Astrocyte (in vitro differentiated cells and primary cell): ENCODE data around the gene MED9. TPM values are rescaled to one million over a fixed set of nuclear protein-coding genes. Genes with fewer than 3 reads are reported as not detected.

Experiments used
- DNase-seq: peaks from one replicate; pipeline ENCODE4 v3.0.0-alpha.2; 2010; ENCODE audit warnings: low read depth
- FAIRE-seq: peaks from 2 replicates; lab custom pipeline; 2011; peaks lifted over from hg19 to GRCh38; lab: Jason Lieb, UNC
- H2AFZ ChIP-seq: 2 replicates; pipeline ENCODE4 v1.6.0; 2012; ENCODE audit warnings: low read depth, low read length, inconsistent platforms
- H3K27ac ChIP-seq: 2 replicates; pipeline ENCODE4 v1.5.1; 2011; ENCODE audit warnings: low read depth, low read length, inconsistent platforms
- H3K27me3 ChIP-seq: 2 replicates; pipeline ENCODE4 v1.6.0; 2011; ENCODE audit warnings: low read length, inconsistent platforms; ENCODE audit not compliant: insufficient read depth
- H3K36me3 ChIP-seq: 2 replicates; pipeline ENCODE4 v1.5.1; 2011; ENCODE audit warnings: low read length, inconsistent platforms; ENCODE audit not compliant: insufficient read depth
- H3K4me1 ChIP-seq: 2 replicates; pipeline ENCODE4 v1.5.1; 2011; ENCODE audit warnings: low read length, inconsistent platforms; ENCODE audit not compliant: insufficient read depth
- H3K4me2 ChIP-seq: 2 replicates; pipeline ENCODE4 v1.6.0; 2012; ENCODE audit warnings: low read length, inconsistent platforms
- H3K4me3 ChIP-seq: 2 replicates; pipeline ENCODE4 v1.5.1; 2011; ENCODE audit warnings: low read depth, mild to moderate bottlenecking, low read length, inconsistent platforms; ENCODE audit not compliant: insufficient read depth
- H3K79me2 ChIP-seq: 2 replicates; pipeline ENCODE4 v1.6.0; 2012; ENCODE audit warnings: mild to moderate bottlenecking, low read length, inconsistent platforms; ENCODE audit not compliant: insufficient read depth
- H3K9ac ChIP-seq: 2 replicates; pipeline ENCODE4 v1.6.0; 2012; ENCODE audit warnings: mild to moderate bottlenecking, low read length, inconsistent platforms
- H3K9me3 ChIP-seq: 2 replicates; pipeline ENCODE4 v1.5.1; 2012; ENCODE audit warnings: low read depth, mild to moderate bottlenecking, low read length, inconsistent platforms; ENCODE audit not compliant: insufficient read depth
- H4K20me1 ChIP-seq: 2 replicates; pipeline ENCODE4 v1.6.0; 2012; ENCODE audit warnings: low read length, inconsistent platforms; ENCODE audit not compliant: insufficient read depth
- H3K27ac Mint-ChIP-seq: one replicate; pipeline ENCODE4 v1.8.0; 2021; ENCODE audit warnings: mild to moderate bottlenecking, mixed read lengths; ENCODE audit not compliant: unreplicated experiment
- H3K27me3 Mint-ChIP-seq: one replicate; pipeline ENCODE4 v1.8.0; 2021; ENCODE audit warnings: low read depth, mixed read lengths; ENCODE audit not compliant: unreplicated experiment
- H3K36me3 Mint-ChIP-seq: one replicate; pipeline ENCODE4 v1.8.0; 2021; ENCODE audit warnings: low read depth, mixed read lengths; ENCODE audit not compliant: unreplicated experiment
- H3K4me1 Mint-ChIP-seq: one replicate; pipeline ENCODE4 v1.8.0; 2021; ENCODE audit warnings: low read depth, mixed read lengths; ENCODE audit not compliant: unreplicated experiment
- H3K4me3 Mint-ChIP-seq: one replicate; pipeline ENCODE4 v1.8.0; 2021; ENCODE audit warnings: mild to moderate bottlenecking, moderate library complexity, mixed read lengths; ENCODE audit not compliant: unreplicated experiment
- H3K9me3 Mint-ChIP-seq: one replicate; pipeline ENCODE4 v1.8.0; 2021; ENCODE audit warnings: mild to moderate bottlenecking, mixed read lengths; ENCODE audit not compliant: unreplicated experiment
- CTCF ChIP-seq: IDR thresholded peaks from 2 replicates; pipeline ENCODE4 v1.5.1; 2011; ENCODE audit warnings: low read depth, mild to moderate bottlenecking, inconsistent platforms, low read length, moderate library complexity; ENCODE audit not compliant: insufficient read depth
- EZH2 ChIP-seq: IDR thresholded peaks from 2 replicates; pipeline ENCODE4 v1.6.1; 2012; ENCODE audit warnings: mild to moderate bottlenecking, low read length, inconsistent platforms; ENCODE audit not compliant: insufficient read depth
- total RNA-seq: library from RNA; stranded (reverse); gene quantifications from 2 replicates; pipeline ENCODE4 v1.2.1, GENCODE V29; 2021

Gene MED9
- total RNA-seq, 1 donor from 2014 or later: 9.4 TPM

- FAIRE-seq (no peak), DNase-seq (no peak)
- Histone ChIP-seq H3K79me2 (no peaks in the 10 kb centered on the region), H2AFZ (no peak overlapping the region), H3K9me3 (no peaks in the 10 kb centered on the region), H3K27me3 (peaks cover 30% of the 10 kb centered on the region), H3K4me2 (no peak overlapping the region), H3K4me3 (no peak overlapping the region), H3K4me1 (no peaks in the 10 kb centered on the region), H3K27ac (no peak overlapping the region), H3K9ac (no peak overlapping the region), H3K36me3 (no peaks in the 10 kb centered on the region), H4K20me1 (no peaks in the 10 kb centered on the region)
- H3K4me3 Mint-ChIP-seq: no peak overlapping the region
- peaks cover 23% of the 10 kb centered on the region for H3K27me3 Mint-ChIP-seq
- H3K9me3 Mint-ChIP-seq: peaks cover 5% of the 10 kb centered on the region
- TF ChIP-seq CTCF (no peak), EZH2 (no peak)
- H3K36me3 Mint-ChIP-seq: no peaks in the 10 kb centered on the region
- no peak overlapping the region for H3K27ac Mint-ChIP-seq
- H3K4me1 Mint-ChIP-seq: no peaks in the 10 kb centered on the region
These were observed 8.4 kb upstream of the MED9 start for GRCh38 chr17:17468217-17469010.

GRCh38 chr17:17469358-17469757 is 7.4 kb upstream of the MED9 start:
- TF ChIP-seq CTCF (no peak), EZH2 (no peak)
- no peak overlapping the region for H3K4me2 ChIP-seq
- Mint-ChIP-seq H3K4me1 (no peaks in the 10 kb centered on the region), H3K27ac (no peak overlapping the region), H3K27me3 (peaks cover 16% of the 10 kb centered on the region), H3K9me3 (peaks cover 1% of the 10 kb centered on the region), H3K4me3 (no peak overlapping the region), H3K36me3 (no peaks in the 10 kb centered on the region)
- no peak overlapping the region for H3K27ac ChIP-seq
- no peaks in the 10 kb centered on the region for H3K79me2 ChIP-seq
- H3K27me3 ChIP-seq: peaks cover 25% of the 10 kb centered on the region
- no peaks in the 10 kb centered on the region for H4K20me1 ChIP-seq
- DNase-seq (no peak), FAIRE-seq (no peak)
- no peaks in the 10 kb centered on the region for H3K4me1 ChIP-seq
- no peak overlapping the region for H3K9ac ChIP-seq
- H2AFZ ChIP-seq: no peak overlapping the region
- no peak overlapping the region for H3K4me3 ChIP-seq
- H3K36me3 ChIP-seq: no peaks in the 10 kb centered on the region
- H3K9me3 ChIP-seq: no peaks in the 10 kb centered on the region

- H3K27me3 Mint-ChIP-seq: peaks cover 10% of the 10 kb centered on the region
- Histone ChIP-seq H3K79me2 (no peaks in the 10 kb centered on the region), H3K36me3 (no peaks in the 10 kb centered on the region), H3K9ac (no peak overlapping the region), H3K4me1 (no peaks in the 10 kb centered on the region), H3K4me3 (no peak overlapping the region), H3K27ac (no peak overlapping the region), H3K9me3 (no peaks in the 10 kb centered on the region), H3K4me2 (no peak overlapping the region), H3K27me3 (peaks cover 22% of the 10 kb centered on the region), H2AFZ (no peak overlapping the region), H4K20me1 (no peaks in the 10 kb centered on the region)
- H3K36me3 Mint-ChIP-seq: no peaks in the 10 kb centered on the region
- H3K4me1 Mint-ChIP-seq: no peaks in the 10 kb centered on the region
- no peaks in the 10 kb centered on the region for H3K9me3 Mint-ChIP-seq
- H3K27ac Mint-ChIP-seq: no peak overlapping the region
- DNase-seq (no peak), FAIRE-seq (no peak)
- no peak overlapping the region for H3K4me3 Mint-ChIP-seq
- TF ChIP-seq CTCF: no peak
These were observed 6.8 kb upstream of the MED9 start for GRCh38 chr17:17469996-17470395.
